Measurements from ENCODE around the gene ETDC. TPM values are rescaled to one million over a fixed set of nuclear protein-coding genes. Genes with fewer than 3 reads are reported as not detected.

ETDC gene
- total RNA-seq, 1 donor from 2014 or later, result not detected

DNA sequence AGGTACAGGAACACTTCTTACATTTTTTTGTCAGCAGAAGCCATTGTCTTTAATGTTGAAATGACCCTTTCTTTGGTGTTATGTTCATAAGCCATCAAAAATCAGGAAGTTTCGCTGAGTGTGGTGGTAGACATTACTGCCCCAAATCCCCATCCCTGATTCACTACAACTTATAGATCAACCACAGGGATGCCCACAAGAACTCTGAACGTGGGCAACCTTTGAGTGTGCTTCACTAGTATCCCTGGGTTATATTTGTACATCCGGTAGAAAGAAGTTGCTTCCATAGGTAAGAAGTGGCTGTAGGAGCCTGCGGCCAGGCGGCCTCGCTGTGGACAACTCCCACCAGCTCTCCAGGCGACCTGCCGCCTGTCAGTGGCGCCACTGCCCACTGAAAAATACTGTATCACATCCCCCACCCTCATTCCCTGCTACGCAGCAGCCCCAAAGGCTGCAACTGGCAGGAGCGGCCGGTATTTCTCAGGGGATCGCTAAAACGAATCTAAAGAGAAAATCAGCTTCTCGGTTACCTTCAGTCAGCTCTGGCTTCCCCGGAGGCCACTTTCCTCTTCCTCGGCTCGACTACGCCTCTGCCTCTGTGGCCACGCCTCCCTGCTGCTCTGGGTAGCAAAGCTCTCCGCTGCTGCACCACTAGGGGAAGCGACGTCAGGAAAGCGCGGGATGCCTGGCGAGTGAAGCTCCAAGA lies 13.9 kb upstream of the ETDC start:
- H3K27me3 ChIP-seq (ENCODE audit: control insufficient read depth, insufficient read depth, low read length), result no peaks in the 10 kb centered on the region
- TF ChIP-seq, protein P1, sequence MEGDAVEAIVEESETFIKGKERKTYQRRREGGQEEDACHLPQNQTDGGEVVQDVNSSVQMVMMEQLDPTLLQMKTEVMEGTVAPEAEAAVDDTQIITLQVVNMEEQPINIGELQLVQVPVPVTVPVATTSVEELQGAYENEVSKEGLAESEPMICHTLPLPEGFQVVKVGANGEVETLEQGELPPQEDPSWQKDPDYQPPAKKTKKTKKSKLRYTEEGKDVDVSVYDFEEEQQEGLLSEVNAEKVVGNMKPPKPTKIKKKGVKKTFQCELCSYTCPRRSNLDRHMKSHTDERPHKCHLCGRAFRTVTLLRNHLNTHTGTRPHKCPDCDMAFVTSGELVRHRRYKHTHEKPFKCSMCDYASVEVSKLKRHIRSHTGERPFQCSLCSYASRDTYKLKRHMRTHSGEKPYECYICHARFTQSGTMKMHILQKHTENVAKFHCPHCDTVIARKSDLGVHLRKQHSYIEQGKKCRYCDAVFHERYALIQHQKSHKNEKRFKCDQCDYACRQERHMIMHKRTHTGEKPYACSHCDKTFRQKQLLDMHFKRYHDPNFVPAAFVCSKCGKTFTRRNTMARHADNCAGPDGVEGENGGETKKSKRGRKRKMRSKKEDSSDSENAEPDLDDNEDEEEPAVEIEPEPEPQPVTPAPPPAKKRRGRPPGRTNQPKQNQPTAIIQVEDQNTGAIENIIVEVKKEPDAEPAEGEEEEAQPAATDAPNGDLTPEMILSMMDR (IDR thresholded peaks at IDR 0.05; ENCODE audit: insufficient read depth, low read length, poor library complexity, severe bottlenecking), result peak; percentile 16
- no peaks in the 10 kb centered on the region for H3K36me3 ChIP-seq (ENCODE audit: control insufficient read depth, insufficient read depth, low read length)
- H3K4me3 ChIP-seq (ENCODE audit: low read depth, low read length), result peak overlapping the region; percentile 29
- DNase-seq (ENCODE audit: low read depth), result peak; percentile 1

DNA sequence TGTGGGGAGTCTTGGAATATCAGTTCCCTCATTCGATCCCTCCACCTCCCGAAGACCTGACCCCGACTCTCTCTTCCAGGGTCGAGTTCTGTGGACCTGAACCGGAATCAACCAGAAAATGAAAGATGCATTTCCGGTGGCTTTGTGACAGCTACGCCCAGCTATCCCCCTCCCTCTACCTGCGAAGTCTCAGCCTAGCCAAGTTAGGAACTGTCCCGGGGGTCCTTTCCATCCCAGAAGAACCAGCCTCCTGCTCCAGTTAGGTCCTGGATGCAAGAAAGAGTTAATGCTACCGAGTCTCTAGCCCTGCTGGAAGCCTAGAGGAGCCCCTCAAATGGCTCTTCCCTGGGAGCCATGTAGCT lies 13.4 kb upstream of the ETDC start:
- Histone ChIP-seq H3K27me3 (ENCODE audit: control insufficient read depth, insufficient read depth, low read length) (no peaks in the 10 kb centered on the region), H3K4me3 (ENCODE audit: low read depth, low read length) (peak overlapping the region; percentile 29), H3K36me3 (ENCODE audit: control insufficient read depth, insufficient read depth, low read length) (no peaks in the 10 kb centered on the region)
- DNase-seq (ENCODE audit: low read depth), result no peak
- TF ChIP-seq, protein P1 (IDR thresholded peaks at IDR 0.05; ENCODE audit: insufficient read depth, low read length, poor library complexity, severe bottlenecking), result no peak

DNA sequence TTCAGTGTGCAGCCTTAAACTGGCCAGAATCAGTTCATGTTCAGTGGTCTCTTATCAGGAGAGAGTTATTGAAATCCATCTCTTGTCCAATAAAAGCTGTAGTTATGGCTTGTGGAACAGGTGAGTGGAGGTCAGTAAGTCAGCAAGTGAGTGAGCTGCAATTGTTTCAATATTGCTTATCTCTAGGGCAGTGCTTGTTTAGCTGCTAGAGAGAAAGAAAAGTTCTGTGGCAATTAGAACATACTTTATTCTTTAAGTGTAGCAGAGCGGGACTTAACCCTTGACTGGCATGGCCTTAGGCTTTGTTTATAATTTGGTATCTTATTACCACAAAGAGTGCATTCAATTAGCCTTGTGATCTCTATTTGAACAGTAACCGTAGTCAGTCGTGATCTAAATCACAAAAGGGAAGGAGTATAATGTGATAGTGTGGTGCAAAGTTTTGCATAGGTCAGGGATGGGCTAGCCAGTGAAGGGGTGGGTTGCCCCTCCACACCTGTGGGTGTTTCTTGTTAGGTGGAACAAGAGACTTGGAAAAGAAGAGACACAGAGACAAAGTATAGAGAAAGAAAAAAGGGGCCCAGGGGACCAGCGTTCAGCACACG lies 6.9 kb upstream of the ETDC start:
- Histone ChIP-seq H3K36me3 (ENCODE audit: control insufficient read depth, insufficient read depth, low read length) (no peaks in the 10 kb centered on the region), H3K27me3 (ENCODE audit: control insufficient read depth, insufficient read depth, low read length) (no peaks in the 10 kb centered on the region), H3K4me3 (ENCODE audit: low read depth, low read length) (no peak overlapping the region)
- no peak for DNase-seq (ENCODE audit: low read depth)
- TF ChIP-seq, protein P1 (IDR thresholded peaks at IDR 0.05; ENCODE audit: insufficient read depth, low read length, poor library complexity, severe bottlenecking), result no peak

DNA sequence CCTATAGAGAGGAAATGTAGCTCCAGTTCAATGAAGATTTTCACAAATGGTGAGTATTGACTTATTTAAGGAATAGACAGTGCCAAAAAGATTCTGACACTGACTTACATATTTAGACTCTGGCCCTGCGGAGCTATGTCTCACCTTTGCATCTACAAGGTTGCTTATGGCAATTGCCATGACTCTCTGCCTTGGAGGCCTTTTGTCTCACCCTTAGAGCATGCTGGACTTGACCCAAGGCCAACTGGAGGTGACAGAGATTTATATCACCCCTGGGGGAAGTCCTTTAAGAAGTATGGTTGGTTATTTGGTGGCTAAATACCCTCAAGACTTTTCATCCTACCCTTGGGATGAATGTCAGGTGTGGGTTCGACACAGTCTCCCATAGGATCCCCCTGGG lies 4.5 kb upstream of the ETDC start:
- TF ChIP-seq, protein P1 (IDR thresholded peaks at IDR 0.05; ENCODE audit: insufficient read depth, low read length, poor library complexity, severe bottlenecking), result no peak
- no peak for DNase-seq (ENCODE audit: low read depth)
- Histone ChIP-seq H3K27me3 (ENCODE audit: control insufficient read depth, insufficient read depth, low read length) (no peaks in the 10 kb centered on the region), H3K36me3 (ENCODE audit: control insufficient read depth, insufficient read depth, low read length) (no peaks in the 10 kb centered on the region), H3K4me3 (ENCODE audit: low read depth, low read length) (no peak overlapping the region)

DNA sequence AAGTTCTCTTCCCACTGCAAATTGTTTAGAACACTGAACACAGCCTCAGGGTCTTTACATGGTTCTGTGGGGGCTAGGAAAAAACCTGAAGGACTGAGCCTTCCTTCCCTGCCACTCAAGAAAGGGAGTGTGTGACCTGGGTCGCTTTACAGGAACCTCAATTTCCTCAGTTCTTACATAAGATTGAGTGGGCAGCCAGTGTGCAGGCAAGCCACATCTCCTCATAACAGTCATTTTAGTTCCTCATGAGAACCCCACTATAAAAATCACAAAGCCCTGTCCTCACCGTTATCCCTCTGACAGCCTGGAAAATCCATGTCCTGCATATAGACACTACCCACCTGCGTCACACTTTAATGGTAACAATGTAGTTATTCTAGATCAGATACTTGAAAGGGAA lies 2.1 kb upstream of the ETDC start:
- TF ChIP-seq, protein P1 (IDR thresholded peaks at IDR 0.05; ENCODE audit: insufficient read depth, low read length, poor library complexity, severe bottlenecking), result no peak
- H3K4me3 ChIP-seq (ENCODE audit: low read depth, low read length), result no peak overlapping the region
- DNase-seq (ENCODE audit: low read depth), result no peak
- no peaks in the 10 kb centered on the region for H3K36me3 ChIP-seq (ENCODE audit: control insufficient read depth, insufficient read depth, low read length)
- no peaks in the 10 kb centered on the region for H3K27me3 ChIP-seq (ENCODE audit: control insufficient read depth, insufficient read depth, low read length)
